GM18508 (cell line): Measurements from ENCODE around the gene RALGPS2.

ENCODE experiments used
- ATAC-seq: cut with Tn5 transposase; IDR thresholded peaks from one replicate; pipeline ENCODE4 v1.9.1; 2021; ENCODE audit warnings: moderate number of reproducible peaks; ENCODE audit not compliant: insufficient read depth, unreplicated experiment

The RALGPS2 gene, protein sequence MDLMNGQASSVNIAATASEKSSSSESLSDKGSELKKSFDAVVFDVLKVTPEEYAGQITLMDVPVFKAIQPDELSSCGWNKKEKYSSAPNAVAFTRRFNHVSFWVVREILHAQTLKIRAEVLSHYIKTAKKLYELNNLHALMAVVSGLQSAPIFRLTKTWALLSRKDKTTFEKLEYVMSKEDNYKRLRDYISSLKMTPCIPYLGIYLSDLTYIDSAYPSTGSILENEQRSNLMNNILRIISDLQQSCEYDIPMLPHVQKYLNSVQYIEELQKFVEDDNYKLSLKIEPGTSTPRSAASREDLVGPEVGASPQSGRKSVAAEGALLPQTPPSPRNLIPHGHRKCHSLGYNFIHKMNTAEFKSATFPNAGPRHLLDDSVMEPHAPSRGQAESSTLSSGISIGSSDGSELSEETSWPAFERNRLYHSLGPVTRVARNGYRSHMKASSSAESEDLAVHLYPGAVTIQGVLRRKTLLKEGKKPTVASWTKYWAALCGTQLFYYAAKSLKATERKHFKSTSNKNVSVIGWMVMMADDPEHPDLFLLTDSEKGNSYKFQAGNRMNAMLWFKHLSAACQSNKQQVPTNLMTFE

GRCh38 chr1:178724728-178725465 lies at the start of gene RALGPS2:
TSS of gene RALGPS2 (plus strand) at chr1:178725244. CDS start at chr1:178776765, 51,521 bp downstream.
- no peak for ATAC-seq

- ATAC-seq: no peak
Measured at GRCh38 chr1:178679237-178679636, 45.8 kb upstream of the RALGPS2 start.

- ATAC-seq: no peak
Measured at GRCh38 chr1:178682429-178682828, 42.6 kb upstream of the RALGPS2 start.

GRCh38 chr1:178682886-178683285 lies 42.2 kb upstream of the RALGPS2 start:
- no peak for ATAC-seq

DNA sequence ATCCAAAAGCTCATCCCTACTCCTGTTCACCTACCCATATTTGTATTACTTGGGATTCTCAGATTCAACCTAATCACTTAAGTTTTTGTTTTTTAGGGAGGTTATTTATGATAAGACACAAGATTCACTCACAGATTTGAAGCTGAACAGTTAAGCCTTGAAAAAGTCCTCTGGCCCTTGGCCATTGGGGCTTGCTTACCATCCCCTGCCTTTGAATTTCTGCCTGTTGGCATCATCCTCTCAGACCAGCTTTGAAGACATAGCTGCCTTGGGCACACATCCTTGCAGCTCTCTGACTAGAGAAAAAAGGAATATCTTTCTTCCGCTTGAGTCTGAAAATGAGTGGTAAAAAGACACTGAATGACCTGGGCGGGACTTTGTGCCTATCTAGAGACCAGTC lies 41.8 kb upstream of the RALGPS2 start:
- ATAC-seq: no peak

GRCh38 chr1:178684111-178684510 lies 40.9 kb upstream of the RALGPS2 start:
- no peak for ATAC-seq

GRCh38 chr1:178684542-178685000 lies 40.5 kb upstream of the RALGPS2 start:
- peak; percentile 83 for ATAC-seq

DNA sequence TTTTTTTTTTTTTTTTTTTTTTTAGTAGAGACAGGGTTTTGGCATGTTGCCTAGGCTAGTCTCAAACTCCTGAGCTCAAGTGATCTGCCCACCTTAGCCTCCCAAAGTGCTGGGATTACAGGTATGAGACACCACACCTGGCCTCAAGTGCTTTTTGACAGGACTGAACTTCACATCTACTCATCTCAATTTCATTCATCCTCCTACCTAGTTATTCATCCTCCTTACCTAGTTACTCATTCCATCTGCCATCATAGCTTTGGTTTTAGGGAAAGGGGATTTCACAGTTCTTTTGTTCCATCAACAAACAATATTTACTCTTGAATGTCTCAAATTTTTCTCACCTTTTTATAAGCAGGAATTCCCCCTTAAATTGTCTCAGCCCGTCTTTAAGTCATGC lies 38.6 kb upstream of the RALGPS2 start:
- no peak for ATAC-seq

- no peak for ATAC-seq
Measured at GRCh38 chr1:178688244-178688643, 36.8 kb upstream of the RALGPS2 start.

DNA sequence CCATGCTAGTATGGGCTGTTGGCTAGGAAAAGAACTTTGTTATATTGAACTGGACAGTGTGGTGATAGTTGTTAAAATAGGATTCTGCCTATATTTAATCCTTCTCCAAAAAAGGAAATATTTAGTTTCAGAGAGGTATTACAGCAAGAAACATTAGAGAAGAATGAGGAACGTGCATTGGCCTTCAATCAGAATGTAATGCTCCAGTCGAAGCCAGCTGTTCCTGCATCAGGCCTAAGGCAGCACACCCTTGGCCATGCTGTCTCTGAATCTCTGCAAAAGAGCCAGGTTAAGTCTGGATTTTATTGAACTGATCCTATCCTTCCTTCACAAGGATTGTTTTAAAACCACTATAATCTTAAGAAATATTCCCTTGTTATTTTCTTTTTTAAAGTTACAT lies 35.3 kb upstream of the RALGPS2 start:
- no peak for ATAC-seq

- no peak for ATAC-seq
Measured at GRCh38 chr1:178690496-178690895, 34.5 kb upstream of the RALGPS2 start.

DNA sequence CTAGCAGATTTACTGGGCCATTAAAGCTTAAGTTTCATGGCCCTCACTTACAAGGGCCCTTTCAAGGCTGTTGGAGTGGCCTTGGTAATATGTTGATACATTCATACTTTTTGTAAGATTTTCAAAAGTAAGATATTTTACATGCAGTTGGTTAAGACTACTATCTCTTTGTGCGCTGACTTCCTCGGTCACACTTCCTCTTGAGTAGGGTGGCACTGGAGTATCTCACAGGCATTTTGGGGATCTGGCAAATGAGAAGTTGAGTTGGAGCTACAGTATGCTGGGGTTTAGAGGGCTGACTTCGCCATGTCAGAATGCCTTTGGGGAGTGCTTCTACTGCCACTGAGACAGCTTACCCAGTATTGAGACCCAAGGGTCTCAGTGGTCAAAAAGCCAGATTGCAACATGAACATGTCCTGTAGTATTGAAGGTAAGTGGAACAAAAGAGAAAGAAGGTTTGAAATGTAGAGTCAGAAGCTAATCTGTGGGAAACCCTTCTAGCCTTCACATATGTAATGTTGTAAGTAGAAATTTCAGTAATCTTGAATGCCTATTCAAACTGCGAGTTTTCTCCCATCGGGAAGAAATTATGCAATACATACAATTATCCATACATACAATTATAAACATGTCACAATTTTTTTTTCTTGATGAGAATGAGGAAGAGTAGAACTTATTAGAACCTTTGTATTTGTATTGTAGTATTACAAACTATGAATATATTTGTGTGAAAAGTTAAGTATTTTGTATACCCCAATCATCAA lies 32.3 kb upstream of the RALGPS2 start:
- no peak for ATAC-seq

- ATAC-seq: no peak
Measured at GRCh38 chr1:178693366-178693765, 31.7 kb upstream of the RALGPS2 start.

DNA sequence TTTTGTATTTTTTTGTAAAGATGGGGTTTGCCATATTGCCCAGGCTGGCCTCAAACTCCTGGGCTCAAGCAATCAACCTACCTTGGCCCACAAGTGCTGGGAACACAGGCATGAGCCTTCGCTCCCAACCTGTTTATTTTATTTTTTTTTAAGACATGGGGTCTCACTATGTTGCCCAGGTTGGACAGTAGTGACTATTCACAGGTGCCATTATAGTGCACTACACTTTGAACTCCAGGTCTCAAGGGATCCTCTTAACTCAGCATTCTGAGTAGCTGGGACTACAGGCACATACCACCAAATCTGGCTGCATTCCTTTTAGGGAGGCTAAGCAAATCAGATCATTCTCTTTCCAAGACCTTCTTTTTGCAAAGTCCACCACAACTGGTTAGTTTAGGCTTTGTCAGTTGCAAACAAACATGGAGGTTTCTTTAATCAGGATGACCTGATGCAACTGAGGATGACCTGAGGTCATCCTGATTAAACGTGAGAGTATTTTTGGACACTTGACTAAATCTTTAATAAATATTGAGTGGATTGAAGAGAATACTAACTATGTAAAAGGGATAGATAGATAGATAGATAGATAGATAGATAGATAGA lies 30.0 kb upstream of the RALGPS2 start:
- ATAC-seq: no peak

DNA sequence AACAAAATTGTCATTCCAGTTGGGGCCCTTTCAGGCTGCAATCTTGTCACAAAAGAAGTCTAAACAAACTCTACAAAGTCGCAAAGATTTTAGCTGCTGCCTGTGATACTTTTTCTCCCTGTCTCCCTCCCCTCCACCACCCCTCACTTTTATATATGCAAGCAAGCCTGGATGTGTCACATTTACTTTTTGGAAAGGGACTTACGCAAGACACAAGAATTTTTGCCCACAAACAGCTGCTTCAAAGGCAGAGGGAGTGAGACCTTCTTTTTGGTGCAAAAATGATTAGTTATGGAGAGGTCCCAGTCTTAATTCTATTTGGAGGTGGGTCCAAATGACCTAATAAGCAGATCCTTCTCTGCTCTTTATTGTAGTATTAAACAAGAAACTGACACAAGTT lies 22.9 kb upstream of the RALGPS2 start:
- no peak for ATAC-seq

- ATAC-seq: no peak
Measured at GRCh38 chr1:178704833-178705232, 20.2 kb upstream of the RALGPS2 start.

DNA sequence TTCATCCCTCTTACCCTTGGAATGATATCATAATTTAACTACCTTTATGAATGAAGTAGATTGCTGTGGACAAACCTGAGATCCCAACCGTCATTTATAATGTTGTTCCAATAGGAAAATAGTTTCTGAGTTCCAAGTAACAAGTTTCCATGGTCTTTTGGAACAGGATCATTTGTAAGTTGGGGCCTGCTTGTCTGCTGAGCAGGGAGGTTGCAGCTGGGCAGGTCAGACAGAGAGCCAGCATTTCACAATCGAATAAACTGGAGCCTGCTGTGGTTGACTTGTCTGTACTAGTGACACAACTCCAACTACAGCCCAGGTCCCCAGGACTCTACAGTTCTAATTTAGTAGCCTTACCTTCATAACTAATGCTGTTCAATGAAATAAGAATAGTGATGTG lies 18.6 kb upstream of the RALGPS2 start:
- no peak for ATAC-seq

DNA sequence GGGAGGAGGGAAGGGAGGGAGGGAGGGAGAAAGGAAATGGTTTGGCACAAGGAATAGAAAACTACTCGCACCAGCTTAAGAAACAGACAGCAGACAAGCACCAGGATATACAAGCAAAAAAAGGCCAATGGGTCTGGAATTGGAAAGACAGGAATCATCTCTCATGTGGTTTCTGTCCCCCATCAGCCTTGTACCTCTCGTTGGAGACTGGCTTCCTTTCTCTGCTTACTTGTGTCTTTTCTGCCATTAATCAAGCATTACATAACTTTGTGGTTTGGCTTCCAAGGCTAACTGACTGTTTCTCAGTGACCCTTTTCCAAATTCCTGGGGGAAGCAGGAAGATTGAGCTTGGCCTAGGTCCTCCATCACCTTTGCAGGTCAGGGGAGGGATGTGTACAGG lies 11.8 kb upstream of the RALGPS2 start:
- ATAC-seq: no peak

DNA sequence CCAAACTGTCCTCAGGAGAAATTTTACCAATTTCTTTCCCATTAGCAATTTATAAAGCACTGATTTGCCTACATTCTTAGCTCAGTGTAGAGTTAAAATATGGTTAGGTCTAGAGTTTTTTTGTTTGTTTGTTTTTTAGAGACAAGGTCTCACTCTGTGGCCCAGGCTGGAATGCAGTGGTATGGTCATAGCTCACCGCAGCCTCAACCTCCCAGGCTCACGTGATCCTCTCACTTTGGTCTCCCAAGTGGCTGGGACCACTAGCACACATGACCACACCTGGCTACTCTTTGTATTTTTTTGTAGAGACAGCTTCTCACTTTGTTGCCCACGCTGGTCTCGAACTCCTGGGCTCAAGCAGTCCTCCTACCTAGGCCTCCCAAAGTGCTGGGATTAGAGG lies 10.6 kb upstream of the RALGPS2 start:
- no peak for ATAC-seq

GRCh38 chr1:178716111-178716510 lies 8.9 kb upstream of the RALGPS2 start:
- ATAC-seq: no peak
